Nephron progenitor cell (in vitro differentiated cells): Measurements from ENCODE around the gene CXCR2.

Source experiments
- DNase-seq: peaks from one replicate; pipeline ENCODE4 v3.0.0; 2021
- H3K27ac Mint-ChIP-seq: 2 replicates; pipeline ENCODE4 v1.8.0; 2021; ENCODE audit warnings: mild to moderate bottlenecking, moderate library complexity, mixed read lengths
- H3K27me3 Mint-ChIP-seq: 2 replicates; pipeline ENCODE4 v1.8.0; 2021; ENCODE audit warnings: mild to moderate bottlenecking, low read depth, mixed read lengths; ENCODE audit not compliant: poor library complexity
- H3K36me3 Mint-ChIP-seq: 2 replicates; pipeline ENCODE4 v1.8.0; 2021; ENCODE audit warnings: low read depth, mixed read lengths
- H3K4me1 Mint-ChIP-seq: 2 replicates; pipeline ENCODE4 v1.8.0; 2021; ENCODE audit warnings: mixed read lengths
- H3K4me3 Mint-ChIP-seq: 2 replicates; pipeline ENCODE4 v1.8.0; 2021; ENCODE audit warnings: mild to moderate bottlenecking, moderate library complexity, mixed read lengths
- H3K9me3 Mint-ChIP-seq: 2 replicates; pipeline ENCODE4 v1.8.0; 2021; ENCODE audit warnings: mild to moderate bottlenecking, moderate library complexity, mixed read lengths
- CTCF ChIP-seq: fragments of 200-600 bp; sonication (generic); IDR thresholded peaks from 2 replicates; pipeline ENCODE4 v1.5.0; 2021; ENCODE audit warnings: antibody characterized with exemption

CXCR2 gene

GRCh38 chr2:218180467-218181114 lies 54.8 kb downstream of the CXCR2 start:
- Mint-ChIP-seq H3K4me1 (no peaks in the 10 kb centered on the region), H3K27ac (no peak overlapping the region), H3K9me3 (peaks cover 13% of the 10 kb centered on the region), H3K27me3 (peaks cover 13% of the 10 kb centered on the region), H3K4me3 (no peak overlapping the region), H3K36me3 (no peaks in the 10 kb centered on the region)
- no peak for TF ChIP-seq CTCF
- no peak for DNase-seq

DNA sequence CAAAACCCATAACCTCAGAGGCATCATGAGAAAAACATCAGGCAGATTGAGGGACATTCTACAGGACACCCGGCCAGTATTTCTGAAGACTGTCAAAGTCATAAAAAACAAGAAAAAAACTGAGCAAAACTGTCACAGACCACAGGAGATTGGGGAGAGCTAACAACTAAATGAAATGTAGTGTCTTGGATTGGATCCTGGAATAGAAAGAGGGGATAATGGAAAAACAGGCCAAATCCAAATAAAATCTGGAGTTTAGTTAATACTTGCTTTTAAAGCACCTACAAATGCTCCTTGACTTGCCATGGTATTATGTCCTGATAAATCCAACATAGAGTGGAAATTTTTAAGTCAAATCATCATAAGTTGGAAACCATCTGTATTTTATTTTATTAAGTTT lies 58.5 kb downstream of the CXCR2 start:
- peaks cover 21% of the 10 kb centered on the region for H3K27me3 Mint-ChIP-seq
- no peak for TF ChIP-seq CTCF
- DNase-seq, result no peak
- H3K27ac Mint-ChIP-seq, result no peak overlapping the region
- H3K36me3 Mint-ChIP-seq, result no peaks in the 10 kb centered on the region
- no peak overlapping the region for H3K4me3 Mint-ChIP-seq
- peaks cover 5% of the 10 kb centered on the region for H3K4me1 Mint-ChIP-seq
- H3K9me3 Mint-ChIP-seq, result peaks cover 2% of the 10 kb centered on the region

- no peak overlapping the region for H3K4me3 Mint-ChIP-seq
- no peak overlapping the region for H3K27ac Mint-ChIP-seq
- peaks cover 5% of the 10 kb centered on the region for H3K4me1 Mint-ChIP-seq
- no peaks in the 10 kb centered on the region for H3K9me3 Mint-ChIP-seq
- H3K27me3 Mint-ChIP-seq, result peaks cover 29% of the 10 kb centered on the region
- peak; percentile 66 for TF ChIP-seq CTCF
- H3K36me3 Mint-ChIP-seq, result no peaks in the 10 kb centered on the region
- DNase-seq, result peak; percentile 59
These were observed 60.5 kb downstream of the CXCR2 start for GRCh38 chr2:218186355-218186766.
